Neural cell (in vitro differentiated cells): ENCODE results near the gene AKR1C3.
"Not testable (repeated sequence)": the region's sequence is repeated elsewhere in the genome, so short reads cannot be mapped to it uniquely, and the experiment has no call there.

Experiments used
- EP300 ChIP-seq: fragments of 450-650 bp; conservative IDR thresholded peaks from 2 replicates; pipeline ENCODE4 v1.6.1; 2014; ENCODE audit warnings: antibody characterized with exemption, mild to moderate bottlenecking, moderate library complexity; ENCODE audit not compliant: poor library complexity, severe bottlenecking
- EZH2 ChIP-seq: fragments of 200-600, 300-800 bp; shearing (Covaris generic), sonication (generic); IDR thresholded peaks from 2 replicates; pipeline ENCODE4 v1.6.1; 2014; ENCODE audit warnings: antibody characterized with exemption, low read length, borderline replicate concordance, mild to moderate bottlenecking; ENCODE audit not compliant: insufficient read depth, poor library complexity, severe bottlenecking
- POLR2AphosphoS5 ChIP-seq: IDR thresholded peaks from 2 replicates; pipeline ENCODE4 v1.6.1; 2012
- SMC3 ChIP-seq: fragments of 450-650 bp; conservative IDR thresholded peaks from 2 replicates; pipeline ENCODE4 v1.6.1; 2014; ENCODE audit warnings: antibody characterized with exemption, mild to moderate bottlenecking, moderate library complexity; ENCODE audit not compliant: poor library complexity
- TAF1 ChIP-seq: IDR thresholded peaks from 2 replicates; pipeline ENCODE4 v1.6.1; 2012; ENCODE audit warnings: low read depth
- TF ChIP-seq, protein P1 (sequence below): fragments of 450-650 bp; IDR thresholded peaks from 2 replicates; pipeline ENCODE4 v1.5.1; 2014; ENCODE audit warnings: antibody characterized with exemption, mild to moderate bottlenecking, moderate library complexity; ENCODE audit not compliant: poor library complexity, severe bottlenecking
- TF ChIP-seq, protein P2 (sequence below): IDR thresholded peaks from 2 replicates; pipeline ENCODE4 v1.6.1; 2012; ENCODE audit warnings: borderline replicate concordance

DNA sequence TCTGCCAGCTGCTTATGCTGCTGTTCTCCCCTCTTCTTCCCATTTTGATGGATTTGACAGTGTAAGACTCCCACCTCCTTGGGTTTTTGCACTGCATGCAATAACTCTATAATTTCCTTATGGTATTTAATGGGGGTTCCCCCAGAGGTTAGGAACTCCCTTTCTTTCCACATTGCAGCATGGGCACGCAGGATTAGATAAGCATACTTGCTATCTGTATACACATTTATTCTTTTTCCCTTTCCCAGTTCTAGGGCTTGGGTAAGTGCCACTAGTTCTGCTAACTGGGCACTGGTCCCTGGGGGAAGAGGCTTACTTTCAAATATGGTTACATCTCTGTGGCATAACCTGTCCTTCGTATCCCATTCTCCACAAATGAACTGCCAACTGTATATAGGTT is 39.4 kb upstream of the AKR1C3 start:
- TF ChIP-seq SMC3, EP300, POLR2AphosphoS5, EZH2, TAF1: not testable (repeated sequence)
- TF ChIP-seq, protein P1, sequence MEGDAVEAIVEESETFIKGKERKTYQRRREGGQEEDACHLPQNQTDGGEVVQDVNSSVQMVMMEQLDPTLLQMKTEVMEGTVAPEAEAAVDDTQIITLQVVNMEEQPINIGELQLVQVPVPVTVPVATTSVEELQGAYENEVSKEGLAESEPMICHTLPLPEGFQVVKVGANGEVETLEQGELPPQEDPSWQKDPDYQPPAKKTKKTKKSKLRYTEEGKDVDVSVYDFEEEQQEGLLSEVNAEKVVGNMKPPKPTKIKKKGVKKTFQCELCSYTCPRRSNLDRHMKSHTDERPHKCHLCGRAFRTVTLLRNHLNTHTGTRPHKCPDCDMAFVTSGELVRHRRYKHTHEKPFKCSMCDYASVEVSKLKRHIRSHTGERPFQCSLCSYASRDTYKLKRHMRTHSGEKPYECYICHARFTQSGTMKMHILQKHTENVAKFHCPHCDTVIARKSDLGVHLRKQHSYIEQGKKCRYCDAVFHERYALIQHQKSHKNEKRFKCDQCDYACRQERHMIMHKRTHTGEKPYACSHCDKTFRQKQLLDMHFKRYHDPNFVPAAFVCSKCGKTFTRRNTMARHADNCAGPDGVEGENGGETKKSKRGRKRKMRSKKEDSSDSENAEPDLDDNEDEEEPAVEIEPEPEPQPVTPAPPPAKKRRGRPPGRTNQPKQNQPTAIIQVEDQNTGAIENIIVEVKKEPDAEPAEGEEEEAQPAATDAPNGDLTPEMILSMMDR, result not testable (repeated sequence)
- TF ChIP-seq, protein P2, sequence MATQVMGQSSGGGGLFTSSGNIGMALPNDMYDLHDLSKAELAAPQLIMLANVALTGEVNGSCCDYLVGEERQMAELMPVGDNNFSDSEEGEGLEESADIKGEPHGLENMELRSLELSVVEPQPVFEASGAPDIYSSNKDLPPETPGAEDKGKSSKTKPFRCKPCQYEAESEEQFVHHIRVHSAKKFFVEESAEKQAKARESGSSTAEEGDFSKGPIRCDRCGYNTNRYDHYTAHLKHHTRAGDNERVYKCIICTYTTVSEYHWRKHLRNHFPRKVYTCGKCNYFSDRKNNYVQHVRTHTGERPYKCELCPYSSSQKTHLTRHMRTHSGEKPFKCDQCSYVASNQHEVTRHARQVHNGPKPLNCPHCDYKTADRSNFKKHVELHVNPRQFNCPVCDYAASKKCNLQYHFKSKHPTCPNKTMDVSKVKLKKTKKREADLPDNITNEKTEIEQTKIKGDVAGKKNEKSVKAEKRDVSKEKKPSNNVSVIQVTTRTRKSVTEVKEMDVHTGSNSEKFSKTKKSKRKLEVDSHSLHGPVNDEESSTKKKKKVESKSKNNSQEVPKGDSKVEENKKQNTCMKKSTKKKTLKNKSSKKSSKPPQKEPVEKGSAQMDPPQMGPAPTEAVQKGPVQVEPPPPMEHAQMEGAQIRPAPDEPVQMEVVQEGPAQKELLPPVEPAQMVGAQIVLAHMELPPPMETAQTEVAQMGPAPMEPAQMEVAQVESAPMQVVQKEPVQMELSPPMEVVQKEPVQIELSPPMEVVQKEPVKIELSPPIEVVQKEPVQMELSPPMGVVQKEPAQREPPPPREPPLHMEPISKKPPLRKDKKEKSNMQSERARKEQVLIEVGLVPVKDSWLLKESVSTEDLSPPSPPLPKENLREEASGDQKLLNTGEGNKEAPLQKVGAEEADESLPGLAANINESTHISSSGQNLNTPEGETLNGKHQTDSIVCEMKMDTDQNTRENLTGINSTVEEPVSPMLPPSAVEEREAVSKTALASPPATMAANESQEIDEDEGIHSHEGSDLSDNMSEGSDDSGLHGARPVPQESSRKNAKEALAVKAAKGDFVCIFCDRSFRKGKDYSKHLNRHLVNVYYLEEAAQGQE, result not testable (repeated sequence)
